ENCODE data around the gene ELF1.
"Not testable (repeated sequence)": the region's sequence is repeated elsewhere in the genome, so short reads cannot be mapped to it uniquely, and the experiment has no call there.

The ELF1 gene

DNA sequence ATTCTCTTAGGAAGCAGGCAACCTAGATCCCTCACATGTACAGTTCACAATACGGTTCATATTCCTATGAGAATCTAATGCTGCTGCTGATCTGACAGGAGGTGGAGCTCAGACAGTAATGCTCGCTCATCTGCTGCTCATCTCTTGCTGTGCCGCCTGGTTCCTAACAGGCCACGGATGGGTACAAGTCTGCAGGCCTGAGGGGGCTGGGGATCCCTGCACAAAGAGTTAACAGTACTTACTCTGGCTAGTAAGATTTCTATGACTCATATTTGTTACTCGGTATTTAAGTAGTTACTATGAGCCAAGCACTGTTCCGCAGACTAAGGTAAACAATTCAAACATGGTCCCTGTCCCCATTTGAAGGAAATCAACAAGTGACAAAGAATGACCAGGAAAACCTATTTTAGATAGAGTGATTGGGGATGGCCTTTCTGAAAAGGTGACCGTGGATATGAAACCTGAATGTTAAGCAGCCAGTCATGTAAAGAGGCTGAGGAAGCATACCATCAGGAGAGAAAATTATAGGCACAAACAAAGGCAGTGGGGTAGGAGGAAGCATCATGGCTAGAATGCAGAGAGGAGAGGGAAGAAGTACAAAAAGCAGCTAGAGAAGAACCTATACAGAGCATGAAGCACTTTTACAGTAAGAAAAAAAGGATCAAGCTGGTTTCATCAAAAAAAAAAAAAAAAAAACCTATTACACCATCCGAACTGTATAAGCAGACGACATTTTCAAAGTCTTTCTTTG is 21.6 kb upstream of the ELF1 start:
- no peak for DNase-seq

DNA sequence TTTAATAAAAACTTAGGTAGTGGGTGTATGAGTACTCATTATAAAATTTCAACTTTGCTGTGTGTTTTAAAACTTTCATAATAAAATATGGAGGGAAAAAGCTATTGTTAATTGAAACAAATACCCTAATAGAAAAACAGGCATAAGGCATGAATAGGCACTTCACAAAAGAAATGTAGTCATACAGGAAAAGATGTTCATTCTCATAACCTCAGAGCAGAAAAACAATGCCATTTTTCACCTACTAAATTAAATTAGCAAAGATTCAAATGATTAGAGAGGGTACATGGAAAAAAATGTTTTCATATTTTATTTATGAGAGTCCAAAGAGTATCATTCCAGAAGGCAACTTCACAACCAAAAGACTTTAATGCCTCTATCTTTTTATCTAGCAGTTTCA is 20.6 kb upstream of the ELF1 start:
- no peak for DNase-seq

DNA sequence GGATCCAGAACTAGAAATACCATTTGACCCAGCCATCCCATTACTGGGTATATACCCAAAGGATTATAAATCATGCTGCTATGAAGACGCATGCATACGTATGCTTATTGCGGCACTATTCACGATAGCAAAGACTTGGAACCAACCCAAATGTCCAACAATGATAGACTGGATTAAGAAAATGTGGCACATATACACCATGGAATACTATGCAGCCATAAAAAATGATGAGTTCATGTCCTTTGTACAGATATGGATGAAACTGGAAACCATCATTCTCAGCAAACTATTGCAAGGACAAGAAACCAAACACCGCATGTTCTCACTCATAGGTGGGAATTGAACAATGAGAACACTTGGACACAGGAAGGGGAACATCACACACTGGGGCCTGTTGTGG is 17.4 kb upstream of the ELF1 start:
- not testable (repeated sequence) for DNase-seq

DNA sequence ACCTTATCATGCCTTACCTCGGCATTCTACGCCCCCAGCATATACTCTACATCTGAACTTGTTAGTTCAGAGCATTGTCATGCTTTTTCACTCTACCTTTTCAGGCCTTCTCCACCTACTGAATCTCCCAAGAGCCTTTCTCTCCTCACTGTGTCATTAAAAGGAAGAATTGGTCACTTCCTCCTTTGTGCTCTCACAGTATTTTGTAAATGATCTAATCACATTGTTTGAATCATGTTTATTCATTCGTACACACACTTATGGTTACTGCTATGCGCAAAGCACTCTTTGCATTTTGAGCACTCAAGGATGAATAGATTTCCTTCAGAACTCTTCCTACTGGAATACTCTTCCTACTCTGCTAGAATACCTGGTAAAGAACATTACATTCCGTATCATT is 15.8 kb upstream of the ELF1 start:
- DNase-seq: no peak

DNA sequence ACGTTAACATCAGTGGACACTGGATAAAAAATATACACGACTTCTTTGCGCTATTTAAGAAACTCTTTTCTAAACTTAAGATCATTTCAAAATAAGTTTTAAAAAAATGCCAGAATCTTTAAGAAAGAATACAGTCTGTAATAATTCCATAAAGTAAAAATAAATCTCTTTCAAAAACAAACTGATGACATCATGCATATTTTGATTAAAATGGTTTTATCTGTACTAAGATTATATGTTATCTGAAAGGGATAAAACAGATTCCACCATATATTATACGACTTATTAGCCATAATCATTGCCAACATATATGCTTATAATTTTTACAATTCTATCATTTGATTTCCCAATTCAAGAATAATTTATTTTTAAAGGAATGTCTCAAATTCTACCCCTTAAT is 15.3 kb upstream of the ELF1 start:
- no peak for DNase-seq

DNA sequence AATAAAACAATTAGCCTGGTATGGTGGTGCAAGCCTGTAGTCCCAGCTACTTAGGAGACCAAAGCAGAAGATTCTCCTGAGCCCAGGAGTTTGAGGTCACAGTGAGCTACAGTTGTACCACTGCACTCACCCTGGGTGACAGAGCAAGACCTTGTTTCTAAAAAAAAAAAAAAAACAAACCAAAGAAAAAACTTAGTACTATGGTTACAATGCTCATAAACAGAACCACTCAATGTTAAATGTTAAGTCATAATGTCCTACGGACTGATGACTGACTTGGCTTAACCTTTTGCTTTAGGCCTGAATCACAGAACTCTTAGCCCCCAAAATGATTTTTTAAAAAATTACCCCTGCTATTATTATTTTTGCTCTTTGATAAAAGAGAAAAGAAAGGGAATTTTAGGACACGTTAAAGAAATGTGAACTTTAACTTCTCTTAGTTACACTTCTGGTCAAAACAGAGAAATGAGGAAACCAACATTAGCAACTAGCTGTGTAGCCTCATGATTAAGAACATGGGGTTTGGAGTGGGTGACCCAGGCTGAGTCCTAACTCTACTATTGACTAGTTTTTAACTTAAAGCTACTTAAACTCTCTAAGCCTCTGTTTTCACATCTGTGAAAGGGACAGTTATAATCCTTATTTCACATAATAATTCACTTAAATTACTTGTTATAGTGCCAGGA is 13.7 kb upstream of the ELF1 start:
- DNase-seq: no peak

DNA sequence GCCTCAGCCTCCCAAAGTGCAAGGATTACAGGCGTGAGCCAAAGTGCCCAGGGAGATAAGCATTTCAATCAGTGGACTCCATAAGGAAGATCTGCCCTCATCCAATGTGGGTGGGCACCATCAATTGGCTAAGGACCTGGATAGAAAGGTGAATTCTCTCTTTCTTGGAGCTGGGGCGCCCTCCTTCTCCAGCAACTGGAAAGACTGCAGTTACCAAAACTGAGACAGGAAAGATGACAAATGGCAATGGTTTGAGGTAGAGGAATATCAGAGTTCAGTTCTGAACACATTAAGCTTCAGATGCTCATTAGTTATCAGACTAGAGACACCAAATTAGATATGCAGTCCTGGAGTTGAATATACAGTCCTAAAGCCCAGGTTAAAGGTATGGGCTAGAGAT is 10.5 kb upstream of the ELF1 start:
- DNase-seq: no peak

DNA sequence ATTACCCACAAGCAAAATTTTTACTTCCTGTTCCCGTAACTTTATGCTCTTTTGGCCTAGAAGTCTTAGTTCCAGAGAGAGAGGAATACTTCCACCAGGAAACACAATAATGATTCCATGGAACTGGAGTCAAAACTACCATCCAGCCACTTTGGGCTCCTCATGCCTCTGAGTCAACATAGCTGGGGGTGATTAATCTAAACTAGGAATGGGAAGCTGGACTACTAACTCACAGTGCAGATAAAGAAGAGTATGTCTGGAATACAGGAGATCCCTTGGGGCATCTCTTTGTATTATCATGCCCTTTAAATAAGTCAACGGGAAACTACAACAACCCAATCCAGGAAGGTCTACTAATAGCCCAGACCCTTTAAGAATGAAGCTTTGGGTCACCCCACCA is 8.9 kb upstream of the ELF1 start:
- DNase-seq: no peak

DNA sequence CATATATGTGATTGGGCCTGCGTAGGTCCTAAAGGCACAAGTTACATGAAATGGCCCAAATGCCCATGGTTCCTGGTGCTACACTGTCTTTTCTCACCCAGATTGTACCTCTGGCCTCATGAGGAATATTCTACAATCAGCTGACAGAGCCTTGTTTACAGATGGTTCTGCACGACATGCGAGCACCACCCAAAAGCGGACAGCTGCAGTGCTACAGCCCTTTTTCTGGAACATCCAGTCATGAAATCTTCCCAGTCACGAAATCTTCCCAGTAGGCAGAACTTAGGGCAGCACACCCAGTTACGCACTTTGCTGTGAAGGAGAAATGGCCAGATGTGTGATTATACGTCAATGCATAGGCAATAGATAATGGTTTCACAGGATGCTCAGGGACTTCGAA is 7.7 kb upstream of the ELF1 start:
- DNase-seq: no peak

DNA sequence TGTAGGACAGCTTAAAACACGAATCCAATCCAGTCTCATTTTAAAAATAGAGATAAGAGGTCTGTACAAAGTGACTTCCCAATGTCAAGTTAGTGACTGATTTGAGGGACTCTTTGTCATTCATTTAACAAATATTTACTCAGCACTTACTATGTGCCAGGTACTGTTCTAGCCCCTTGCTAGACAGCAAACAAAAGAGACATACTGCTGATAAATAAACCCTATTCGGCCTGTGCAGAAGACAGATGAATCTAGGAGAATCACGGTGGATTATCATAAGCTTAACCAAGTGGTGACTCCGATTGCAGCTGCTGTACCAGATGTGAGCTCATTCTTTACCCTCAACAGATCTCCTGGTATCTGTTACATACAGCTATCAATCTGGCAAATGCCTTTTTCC is 6.4 kb upstream of the ELF1 start:
- no peak for DNase-seq

DNA sequence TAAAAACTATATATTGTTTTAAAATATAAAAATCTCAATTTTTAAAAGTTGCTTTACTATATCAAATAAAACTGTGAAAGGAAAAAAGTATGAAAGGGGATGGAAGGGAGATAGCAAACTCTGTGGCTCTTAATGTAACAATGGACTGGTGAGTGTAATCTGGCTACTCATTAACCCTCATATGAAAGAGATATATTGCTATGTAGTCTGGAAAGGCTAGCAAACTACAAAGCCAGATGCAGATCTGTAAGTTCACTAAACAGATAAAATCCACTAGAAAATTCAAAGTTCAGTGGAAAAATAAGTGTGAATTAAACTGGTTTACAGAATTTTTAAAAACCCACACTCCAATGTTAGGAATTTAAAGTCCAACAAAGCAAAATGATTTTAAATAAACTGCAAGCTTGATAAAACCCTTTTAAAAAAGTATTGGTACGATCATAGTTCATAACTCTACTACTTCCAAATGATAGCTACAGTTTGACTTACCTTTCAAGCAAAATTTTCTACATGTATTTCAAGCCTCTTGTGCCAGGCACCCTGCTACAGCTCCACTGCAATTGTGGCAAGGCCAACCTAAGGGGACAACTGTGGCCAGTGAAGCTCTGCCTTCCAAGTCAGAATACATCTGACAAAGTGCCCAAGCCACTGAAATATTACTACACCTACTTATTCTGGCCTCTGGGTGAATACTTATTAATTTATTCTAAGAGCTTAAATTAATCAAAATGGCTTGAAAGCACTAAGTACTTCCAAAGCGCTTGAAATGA is 647 bp upstream of the ELF1 start:
- DNase-seq: no peak

DNA sequence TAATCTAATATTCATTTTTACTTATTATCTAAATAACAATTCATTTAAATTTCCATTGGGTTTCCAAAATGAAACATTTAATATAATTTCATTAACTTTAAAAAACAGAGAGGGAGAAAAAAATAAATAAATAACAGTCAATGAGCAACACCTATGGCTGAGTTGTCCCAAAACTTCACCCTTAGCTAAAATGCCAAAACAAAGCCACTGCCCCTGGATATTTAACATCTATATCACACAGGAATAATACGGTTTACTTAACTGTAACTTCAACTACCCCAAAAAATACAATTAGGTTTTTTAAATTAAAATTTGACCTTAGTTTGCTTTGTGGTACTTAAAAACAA is 541 bp downstream of the ELF1 start:
- DNase-seq: no peak

DNA sequence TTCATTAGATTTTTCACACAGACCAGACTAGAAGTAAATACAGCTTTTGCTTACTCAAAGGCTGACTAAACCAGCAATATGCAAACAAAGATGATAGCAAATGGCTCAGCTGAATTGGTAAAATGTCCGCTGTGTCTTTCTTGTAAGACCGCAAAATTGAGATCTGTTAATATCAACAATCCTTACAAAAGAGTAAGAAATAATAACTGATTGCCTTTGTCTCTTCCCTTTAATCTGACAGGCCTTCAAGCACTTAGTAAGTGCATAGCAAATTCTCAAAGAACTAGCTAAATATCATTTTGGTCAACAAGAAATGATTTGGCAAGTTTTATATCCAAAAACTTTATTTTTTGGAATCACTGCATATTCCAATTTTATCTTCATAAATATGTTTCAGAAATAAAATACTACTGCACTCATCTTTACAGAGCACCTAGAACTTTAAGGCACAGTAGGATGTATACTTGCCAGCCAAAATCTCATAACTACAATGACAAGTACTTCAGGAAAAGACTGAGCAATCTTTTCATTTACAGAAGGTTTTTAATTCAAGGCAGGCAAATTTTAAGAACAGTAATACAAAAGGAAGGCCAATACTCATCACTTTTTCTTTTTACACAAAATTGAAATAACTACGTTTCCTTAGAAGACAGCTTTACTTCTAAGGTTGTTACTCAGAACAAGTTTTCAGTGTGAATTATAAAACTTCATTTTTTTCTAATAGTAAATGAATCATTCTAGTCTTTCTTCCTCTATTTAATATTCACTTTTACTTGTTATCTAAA is 1.1 kb downstream of the ELF1 start:
- DNase-seq: no peak

DNA sequence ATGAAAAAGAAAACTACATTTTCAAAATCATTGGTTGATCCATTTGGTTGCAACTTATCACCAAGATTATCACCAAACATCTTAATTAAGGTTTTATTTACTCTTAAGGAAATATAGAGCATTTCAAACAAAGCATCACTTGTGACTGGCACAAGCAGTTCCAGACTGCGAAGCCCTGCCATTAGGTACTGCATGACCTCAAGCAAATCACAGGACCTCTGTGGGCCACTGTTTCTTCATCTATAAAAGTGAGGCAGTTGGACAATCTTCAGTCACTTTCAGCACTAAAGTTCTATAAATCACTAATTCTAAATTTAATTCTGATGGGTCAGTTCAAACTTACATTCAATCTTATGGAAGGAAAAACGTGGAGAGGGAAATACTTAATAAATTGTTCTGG is 2.0 kb downstream of the ELF1 start:
- no peak for DNase-seq

DNA sequence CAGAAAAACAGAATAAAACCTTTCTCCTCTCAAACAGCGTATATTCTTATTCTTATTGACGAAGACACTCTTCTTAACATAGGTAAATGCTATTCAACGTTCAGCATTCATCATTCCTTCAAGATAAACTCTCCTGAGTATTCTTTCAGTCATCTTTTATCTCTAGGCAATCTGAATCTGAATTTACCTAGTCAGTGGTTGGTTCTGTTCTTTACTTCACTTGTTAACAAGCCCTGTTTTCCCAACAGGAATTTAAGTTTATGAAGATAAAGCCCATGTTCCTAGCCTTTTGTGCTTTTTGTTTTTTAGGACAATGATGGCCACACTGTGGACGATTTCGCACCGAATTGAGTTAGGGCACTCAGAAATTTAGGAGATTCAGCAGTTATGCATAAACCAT is 3.2 kb downstream of the ELF1 start:
- DNase-seq: no peak

DNA sequence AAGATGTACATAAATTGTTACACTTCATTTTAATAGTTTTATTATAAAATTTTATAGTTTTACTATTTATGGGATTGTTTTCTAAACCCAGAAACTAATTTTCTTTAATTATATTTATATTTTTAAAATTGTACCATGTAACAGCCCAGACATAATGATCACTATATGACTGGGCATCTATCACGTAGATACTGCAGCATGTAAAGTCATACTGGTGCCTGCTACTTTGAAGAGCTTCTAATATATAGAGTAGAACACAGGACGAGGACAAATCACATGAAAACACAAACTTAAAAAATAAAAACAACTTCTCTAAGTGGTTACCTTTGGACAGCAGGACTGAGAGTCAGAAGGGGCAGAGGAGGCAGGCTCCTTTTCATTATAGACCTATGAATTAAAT is 5.3 kb downstream of the ELF1 start:
- DNase-seq: no peak

DNA sequence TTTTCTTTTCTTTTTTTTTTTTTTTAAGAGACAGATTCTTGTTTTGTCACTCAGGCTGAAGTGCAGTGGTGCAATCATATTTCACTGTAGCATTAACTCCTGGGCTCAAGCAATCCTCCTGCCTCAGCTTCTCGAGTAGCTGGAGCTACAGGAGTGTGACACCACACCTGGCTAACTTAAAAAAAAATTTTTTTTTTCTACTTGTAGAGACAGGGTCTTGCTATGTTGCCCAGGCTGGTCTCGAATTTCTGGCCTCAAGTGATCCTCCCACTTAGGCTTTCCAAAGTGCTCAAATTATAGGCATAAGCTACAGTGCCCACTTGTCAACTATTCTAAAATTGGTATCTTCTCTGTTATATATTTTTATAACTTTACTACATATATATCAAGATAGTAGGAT is 6.6 kb downstream of the ELF1 start:
- DNase-seq: no peak

DNA sequence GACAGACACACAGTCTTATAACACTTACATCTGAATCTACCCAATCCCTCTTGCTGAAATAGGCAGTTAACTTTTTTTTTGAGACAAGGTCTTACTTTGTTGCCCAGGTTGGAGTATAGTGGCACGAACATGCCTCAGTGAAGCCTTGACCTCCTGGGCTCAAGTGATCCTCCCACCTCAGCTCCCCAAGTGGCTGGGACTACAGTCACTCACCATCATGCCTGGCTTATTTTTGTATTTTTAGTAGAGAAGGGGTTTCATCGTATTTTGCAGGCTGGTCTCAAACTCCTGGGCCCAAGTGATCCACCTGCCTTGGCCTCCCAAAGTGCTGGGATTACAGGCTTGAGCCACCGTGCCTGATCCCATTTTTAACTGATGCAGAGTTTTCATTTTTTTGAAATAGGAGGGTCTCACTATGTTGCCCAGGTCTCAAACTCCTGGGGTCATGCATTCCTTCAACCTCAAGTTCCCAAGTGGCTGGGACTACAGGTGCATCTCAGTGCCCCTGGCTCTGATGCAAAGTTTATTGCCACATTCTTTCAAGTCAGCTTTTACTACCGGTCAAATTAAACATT is 7.6 kb downstream of the ELF1 start:
- no peak for DNase-seq

DNA sequence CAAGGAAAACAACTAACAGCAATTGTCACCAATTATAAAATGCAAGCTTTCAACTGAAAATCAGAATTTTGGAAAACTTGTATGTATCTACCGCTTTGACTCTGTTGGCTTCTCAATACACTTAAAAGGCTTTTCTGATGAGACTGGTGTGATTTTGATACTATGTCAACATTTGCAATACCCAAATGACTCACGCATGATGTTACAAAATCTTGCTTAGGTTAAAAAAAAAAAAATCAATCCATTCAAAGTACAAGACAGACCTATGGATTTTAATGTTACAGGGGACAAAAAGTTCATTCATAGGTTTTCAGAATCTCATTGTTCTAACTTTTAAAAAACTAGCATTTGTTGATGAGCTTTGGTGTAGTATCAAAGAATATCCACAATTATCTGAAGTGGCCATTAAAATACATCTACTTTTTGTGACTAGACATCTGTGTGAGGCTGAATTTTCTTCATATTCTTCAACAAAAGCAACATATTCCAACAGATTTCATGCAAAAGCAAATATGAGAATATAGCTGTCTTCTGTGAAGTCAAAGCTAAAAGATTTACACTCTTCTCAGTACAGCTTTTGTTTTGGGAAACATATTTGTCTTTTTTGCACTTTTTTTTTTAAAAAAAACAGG is 10.7 kb downstream of the ELF1 start:
- DNase-seq: no peak

DNA sequence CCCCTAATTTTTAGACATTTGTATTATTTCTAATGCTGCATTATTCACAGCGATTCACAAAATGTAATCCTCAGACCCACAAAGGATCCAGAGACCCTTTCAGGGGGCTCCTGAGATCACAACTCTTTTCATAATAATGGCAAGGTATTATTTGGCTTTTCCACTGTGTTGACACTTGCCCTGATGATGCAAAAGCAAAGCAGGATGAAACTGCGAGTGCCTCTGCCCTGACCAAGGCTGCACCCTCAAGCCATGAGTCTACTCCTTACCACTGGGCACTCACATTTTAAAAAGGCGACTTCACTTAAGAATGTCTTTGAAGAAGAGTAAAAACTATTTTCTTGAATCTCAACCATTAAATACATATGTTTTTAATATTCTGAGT is 11.4 kb downstream of the ELF1 start:
- no peak for DNase-seq

DNA sequence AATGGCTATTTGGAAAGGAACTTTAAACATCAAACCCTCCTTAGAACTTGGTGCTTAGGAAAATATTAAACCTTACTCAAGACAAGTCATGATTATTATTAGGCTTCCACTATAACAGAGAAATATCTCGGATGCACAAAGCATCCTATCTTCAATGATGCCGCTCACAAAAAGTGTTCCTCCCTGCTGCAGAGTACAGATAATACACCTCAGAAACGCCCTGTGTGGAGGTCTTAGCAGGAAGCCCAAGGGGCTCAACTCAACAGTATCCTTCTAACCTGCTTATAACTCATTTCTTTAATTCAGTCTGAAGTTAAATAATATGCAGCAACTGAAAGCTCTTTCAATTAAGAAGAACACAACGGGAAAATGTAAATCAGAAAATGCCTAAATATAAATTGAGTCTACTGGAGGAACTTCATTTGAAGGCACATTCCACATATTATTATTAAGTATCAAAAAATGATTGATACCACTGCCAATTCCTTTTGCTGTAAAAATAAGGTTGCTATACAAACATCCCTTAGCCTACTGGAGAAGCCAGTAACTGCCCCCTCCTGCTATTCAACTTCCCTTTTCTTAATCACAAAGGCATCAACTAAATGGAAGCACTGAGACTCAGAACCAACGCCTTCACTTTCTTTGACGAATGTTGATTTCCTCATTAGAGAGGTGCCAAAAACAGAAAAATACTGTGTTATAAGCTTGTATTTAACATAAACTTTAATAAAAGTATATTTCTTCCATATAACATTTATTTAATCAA is 12.0 kb downstream of the ELF1 start:
- DNase-seq: no peak

DNA sequence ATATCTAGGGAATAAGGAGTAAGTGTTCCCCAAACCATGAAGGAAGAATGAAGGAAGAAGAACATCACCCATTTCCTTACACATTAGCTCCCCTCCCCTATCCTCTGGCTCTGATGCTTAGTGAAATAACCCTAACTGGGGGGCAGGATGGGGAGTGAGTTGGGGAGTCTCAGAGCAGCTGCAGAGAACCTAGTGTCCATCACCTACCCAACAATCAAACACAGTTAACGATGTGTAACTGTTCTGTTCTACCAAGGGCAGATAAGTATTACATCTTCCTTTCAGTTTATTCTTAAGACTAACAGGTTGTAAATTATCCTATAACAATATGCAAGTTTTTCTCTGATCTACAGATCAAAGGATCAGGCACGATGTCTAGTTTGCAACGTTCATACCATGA is 12.8 kb downstream of the ELF1 start:
- DNase-seq: no peak
